Epithelial cell of esophagus (primary cell): ENCODE results near the gene ANKHD1.

Experiments used
- DNase-seq: peaks from one replicate; pipeline ENCODE4 v3.0.0; 2010; ENCODE audit warnings: low read depth
- H3K4me3 ChIP-seq: 2 replicates; pipeline ENCODE4 v1.5.1; 2011; ENCODE audit warnings: mild to moderate bottlenecking, low read length, control low read depth
- TF ChIP-seq, protein P1 (sequence below): IDR thresholded peaks from 2 replicates; pipeline ENCODE4 v1.5.1; 2011; ENCODE audit warnings: low read depth, mild to moderate bottlenecking, low read length, control low read depth, inconsistent platforms; ENCODE audit not compliant: insufficient read depth; ENCODE audit errors: missing control alignments

The ANKHD1 gene

GRCh38 chr5:140391732-140392131 is 9.9 kb upstream of the ANKHD1 start:
- no peak overlapping the region for H3K4me3 ChIP-seq
- peak; percentile 29 for DNase-seq
- TF ChIP-seq, protein P1, sequence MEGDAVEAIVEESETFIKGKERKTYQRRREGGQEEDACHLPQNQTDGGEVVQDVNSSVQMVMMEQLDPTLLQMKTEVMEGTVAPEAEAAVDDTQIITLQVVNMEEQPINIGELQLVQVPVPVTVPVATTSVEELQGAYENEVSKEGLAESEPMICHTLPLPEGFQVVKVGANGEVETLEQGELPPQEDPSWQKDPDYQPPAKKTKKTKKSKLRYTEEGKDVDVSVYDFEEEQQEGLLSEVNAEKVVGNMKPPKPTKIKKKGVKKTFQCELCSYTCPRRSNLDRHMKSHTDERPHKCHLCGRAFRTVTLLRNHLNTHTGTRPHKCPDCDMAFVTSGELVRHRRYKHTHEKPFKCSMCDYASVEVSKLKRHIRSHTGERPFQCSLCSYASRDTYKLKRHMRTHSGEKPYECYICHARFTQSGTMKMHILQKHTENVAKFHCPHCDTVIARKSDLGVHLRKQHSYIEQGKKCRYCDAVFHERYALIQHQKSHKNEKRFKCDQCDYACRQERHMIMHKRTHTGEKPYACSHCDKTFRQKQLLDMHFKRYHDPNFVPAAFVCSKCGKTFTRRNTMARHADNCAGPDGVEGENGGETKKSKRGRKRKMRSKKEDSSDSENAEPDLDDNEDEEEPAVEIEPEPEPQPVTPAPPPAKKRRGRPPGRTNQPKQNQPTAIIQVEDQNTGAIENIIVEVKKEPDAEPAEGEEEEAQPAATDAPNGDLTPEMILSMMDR: no peak

GRCh38 chr5:140393738-140394137 is 7.9 kb upstream of the ANKHD1 start:
- DNase-seq: no peak
- TF ChIP-seq, protein P1: no peak
- no peak overlapping the region for H3K4me3 ChIP-seq

- no peak overlapping the region for H3K4me3 ChIP-seq
- peak; percentile 94 for DNase-seq
- TF ChIP-seq, protein P1: no peak
Observed at GRCh38 chr5:140398379-140398811, 3.2 kb upstream of the ANKHD1 start.

GRCh38 chr5:140399979-140400729 is 1.5 kb upstream of the ANKHD1 start:
- peak overlapping the region; percentile 96 for H3K4me3 ChIP-seq
- TF ChIP-seq, protein P1: no peak
- DNase-seq: peak; percentile 6

- peak overlapping the region; percentile 96 for H3K4me3 ChIP-seq
- TF ChIP-seq, protein P1: no peak
- DNase-seq: peak; percentile 99
Observed at GRCh38 chr5:140400730-140401361, 787 bp upstream of the ANKHD1 start.

DNA sequence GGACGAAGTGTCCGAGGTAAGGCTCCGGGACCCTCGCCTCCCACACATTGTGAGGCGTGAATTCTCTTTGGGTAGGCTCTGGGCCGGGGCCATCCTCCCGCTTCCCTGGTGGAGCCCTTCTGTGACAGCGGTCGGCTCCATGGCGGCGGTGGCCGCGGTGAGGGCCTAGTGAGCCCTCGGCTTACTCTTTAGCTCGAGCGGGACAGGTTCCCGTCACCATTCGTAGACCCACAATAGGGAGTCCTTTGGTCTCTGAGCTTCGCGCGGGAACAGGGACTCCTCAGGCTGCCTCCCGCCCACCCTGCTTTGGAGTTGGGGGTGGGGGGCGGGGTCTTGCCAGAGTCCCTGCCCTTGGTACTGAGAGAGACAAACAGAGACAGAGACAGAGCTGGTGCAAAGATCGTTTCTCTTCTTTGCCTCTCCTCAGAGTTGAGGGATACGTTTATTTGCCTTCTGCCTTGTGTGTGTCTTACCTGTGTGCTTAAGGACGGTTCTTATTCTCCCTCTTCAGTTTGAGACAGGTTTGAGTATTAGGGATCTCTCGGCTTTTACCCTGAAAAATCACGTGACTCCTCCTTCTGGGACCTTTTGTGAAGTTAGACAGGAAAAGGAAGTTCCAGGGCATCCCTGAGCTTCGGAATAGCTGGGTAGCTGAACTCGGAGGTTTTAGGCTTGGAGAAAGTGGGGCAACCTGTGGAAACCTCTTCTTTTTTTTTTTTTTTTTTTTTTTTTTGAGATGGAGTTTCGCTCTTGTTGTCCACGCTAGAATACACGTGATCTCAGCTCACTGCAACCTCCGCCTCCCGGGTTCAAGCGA is 833 bp downstream of the ANKHD1 start:
- peak; percentile 55 for DNase-seq
- TF ChIP-seq, protein P1: no peak
- H3K4me3 ChIP-seq: peak overlapping the region; percentile 96
